Spleen (tissue), 11 donors: ENCODE measurements around the gene ARHGEF18. TPM values are rescaled to one million over a fixed set of nuclear protein-coding genes. Genes with fewer than 3 reads are reported as not detected.

Experiments
- DNase-seq: peaks from one replicate; pipeline ENCODE4 v3.0.0-alpha.2; 2020
- H3K27ac ChIP-seq, 8 donors: fragments of 200-600 bp; sonication (generic) in 7 of 8; 1 replicate in 4 of 8; 2 replicates in 4 of 8; pipeline versions ENCODE4 v1.5.0 to v1.8.0; 2016 to 2021; ENCODE audit warnings: inconsistent platforms in 4 of 8, mild to moderate bottlenecking in 4 of 8, moderate library complexity in 1 of 8
- H3K27me3 ChIP-seq, 7 donors: fragments of 200-600 bp; sonication (generic) in 6 of 7; replicated peaks in 1 of 7; 1 replicate in 4 of 7; 2 replicates in 3 of 7; pipeline versions ENCODE4 v1.5.0 to v1.8.0; 2016 to 2021; ENCODE audit warnings: inconsistent platforms in 3 of 7, mild to moderate bottlenecking in 1 of 7
- H3K36me3 ChIP-seq, 6 donors: fragments of 200-600 bp; sonication (generic) in 5 of 6; 1 replicate in 4 of 6; 2 replicates in 2 of 6; pipeline versions ENCODE4 v1.5.0 to v1.8.0; 2016 to 2021; ENCODE audit warnings: inconsistent platforms in 2 of 6
- H3K4me1 ChIP-seq, 6 donors: fragments of 200-600 bp; sonication (generic) in 5 of 6; 1 replicate in 3 of 6; 2 replicates in 3 of 6; pipeline versions ENCODE4 v1.5.0 to v1.8.0; 2016 to 2021; ENCODE audit warnings: inconsistent platforms in 3 of 6
- H3K4me3 ChIP-seq, 8 donors: fragments of 200-600 bp; sonication (generic) in 7 of 8; 1 replicate in 4 of 8; 2 replicates in 4 of 8; pipeline versions ENCODE4 v1.5.0 to v1.8.0; 2016 to 2021; ENCODE audit warnings: inconsistent platforms in 4 of 8, mild to moderate bottlenecking in 4 of 8, moderate library complexity in 2 of 8
- H3K9me3 ChIP-seq, 8 donors: fragments of 200-600 bp; sonication (generic) in 7 of 8; 1 replicate in 4 of 8; 2 replicates in 4 of 8; pipeline versions ENCODE4 v1.5.0 to v1.8.0; 2016 to 2021; ENCODE audit warnings: inconsistent platforms in 4 of 8
- POLR2A ChIP-seq, 3 donors: fragments of 450-650 bp; IDR thresholded peaks; one replicate each; pipeline ENCODE4 v1.5.1; 2017; ENCODE audit warnings: antibody characterized with exemption in 3 of 3, mild to moderate bottlenecking in 1 of 3
- POLR2AphosphoS5 ChIP-seq, 3 donors: sonication (generic); formaldehyde crosslinking; IDR thresholded peaks; one replicate each; pipeline ENCODE4 v1.5.1; 2017; ENCODE audit warnings: antibody characterized with exemption in 3 of 3
- WGBS, 5 donors: extraction: QIAGEN DNeasy Blood & Tissue Kit in 3 of 5; methylation state at CpG; one replicate each; pipeline versions ENCODE4 v1.1.5 to v1.1.7; 2013 to 2018; 5-methylcytosine and 5-hydroxymethylcytosine counted together
- intact Hi-C: fragments of 100-400 bp; cut with DNase I; formaldehyde crosslinking; loops from one replicate; pipeline ENCODE4 v1.15.0; 2023; ENCODE audit warnings: low total_unique reads
- polyA plus RNA-seq, 3 donors: library from polyadenylated mRNA; stranded (reverse); fragments of 200-250 nt; gene quantifications; one replicate each; pipeline ENCODE4 v1.2.1, GENCODE V29; 2013
- total RNA-seq, 7 donors: library from RNA; depleted of rRNA in 3 of 7; stranded (reverse); fragments of >200 nt in 3 of 7; fragmentation: NEBNext Ultra II Directional in 4 of 7; extraction: Animal tissue kit (Norgen Biotek cat#: 25700) in 4 of 7; gene quantifications; one replicate each; pipeline versions ENCODE4 v1.1.0 to v1.2.1, GENCODE V29; 2016 to 2021
- TF ChIP-seq, protein P1 (sequence below), 11 experiments: fragments of 200-600 bp in 7 of 11; fragments of 450-650 bp in 4 of 11; sonication (generic) in 4 of 11; IDR thresholded peaks in 8 of 11; conservative IDR thresholded peaks in 3 of 11; 1 replicate in 7 of 11; 2 replicates in 4 of 11; pipeline versions ENCODE4 v1.4.0 to v1.8.0; 2016 to 2021; ENCODE audit warnings: antibody characterized with exemption in 11 of 11, inconsistent platforms in 4 of 11, mild to moderate bottlenecking in 1 of 11
- donor health status: healthy with polysubstance abuse.
- donor health status: DM: no; HTN: no; CAD: no; lungs with moderate emphysema.
- donor health status: DM: no; HTN: no; CAD: no.
- donor health status: Bipolar disorder and iron deficiency.
- donor health status: healthy.
- donor health status: DM: no; HTN: no; CAD: no.
- donor health status: DM: yes; HTN: yes; CAD: no.

ARHGEF18 gene
- total and polyA plus RNA-seq, 10 donors: 24.3 to 79.8 (median 67.7) TPM

DNA sequence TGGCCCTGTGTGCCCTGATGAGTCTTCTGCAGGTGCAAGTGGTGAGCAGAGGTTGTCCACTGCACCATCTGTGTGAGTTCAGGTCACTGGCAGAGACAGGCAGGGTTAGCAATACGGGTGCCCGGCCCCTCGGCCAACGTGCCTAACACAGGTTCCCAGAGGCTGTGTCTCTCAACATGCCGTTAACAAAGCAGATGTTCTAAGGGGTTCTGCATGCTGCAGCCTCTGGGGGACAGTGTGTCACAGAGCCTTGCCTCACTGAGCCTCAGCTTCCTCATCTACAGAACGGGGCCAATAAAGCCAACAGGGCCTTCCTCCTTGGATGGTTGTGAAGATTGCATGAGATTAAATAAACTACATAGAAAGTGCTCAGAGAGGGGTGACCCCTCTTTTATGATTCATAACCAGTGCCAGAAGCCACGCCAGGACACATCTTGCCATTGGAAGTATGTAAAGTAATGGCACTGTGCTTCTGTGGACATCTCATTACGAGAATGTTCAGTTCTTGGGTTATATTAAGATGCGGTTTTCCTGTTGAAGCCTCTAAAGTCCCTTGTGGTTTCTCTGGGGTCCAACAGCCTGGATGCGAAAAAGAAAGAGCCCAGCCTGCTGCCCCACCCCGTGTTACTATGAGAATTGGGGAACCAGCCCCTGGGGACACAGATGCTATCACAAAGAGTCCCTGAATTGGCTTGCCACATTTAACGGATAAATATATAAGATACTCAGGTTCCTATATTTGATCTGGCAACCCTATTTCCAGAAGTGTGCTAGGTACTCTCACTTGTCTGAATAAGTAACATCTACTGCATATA lies 11.2 kb upstream of the ARHGEF18 start:
- WGBS, 5 donors: 22 to 54% (median 31%) methylated on average over 12 of the region's 12 CpGs
- intact Hi-C loops: loop anchor here (5.0 kb wide), 1 partner anchor 235 kb away; no protein-coding TSS in a partner anchor
- Histone ChIP-seq H3K4me3 (peak overlapping the region in 1 of 8 donors; percentile 34), H3K27ac (peak overlapping the region; percentile 67 to 95 (median 87)), H3K4me1 (peaks cover 38 to 98% (median 93%) of the 10 kb centered on the region in 6 donors), H3K27me3 (no peaks in the 10 kb centered on the region), H3K9me3 (no peaks in the 10 kb centered on the region), H3K36me3 (no peaks in the 10 kb centered on the region)
- DNase-seq: peak; percentile 87
- TF ChIP-seq POLR2AphosphoS5 (IDR thresholded peaks at IDR 0.05): peak; percentile 45 to 80 (median 76)
- TF ChIP-seq, protein P1, sequence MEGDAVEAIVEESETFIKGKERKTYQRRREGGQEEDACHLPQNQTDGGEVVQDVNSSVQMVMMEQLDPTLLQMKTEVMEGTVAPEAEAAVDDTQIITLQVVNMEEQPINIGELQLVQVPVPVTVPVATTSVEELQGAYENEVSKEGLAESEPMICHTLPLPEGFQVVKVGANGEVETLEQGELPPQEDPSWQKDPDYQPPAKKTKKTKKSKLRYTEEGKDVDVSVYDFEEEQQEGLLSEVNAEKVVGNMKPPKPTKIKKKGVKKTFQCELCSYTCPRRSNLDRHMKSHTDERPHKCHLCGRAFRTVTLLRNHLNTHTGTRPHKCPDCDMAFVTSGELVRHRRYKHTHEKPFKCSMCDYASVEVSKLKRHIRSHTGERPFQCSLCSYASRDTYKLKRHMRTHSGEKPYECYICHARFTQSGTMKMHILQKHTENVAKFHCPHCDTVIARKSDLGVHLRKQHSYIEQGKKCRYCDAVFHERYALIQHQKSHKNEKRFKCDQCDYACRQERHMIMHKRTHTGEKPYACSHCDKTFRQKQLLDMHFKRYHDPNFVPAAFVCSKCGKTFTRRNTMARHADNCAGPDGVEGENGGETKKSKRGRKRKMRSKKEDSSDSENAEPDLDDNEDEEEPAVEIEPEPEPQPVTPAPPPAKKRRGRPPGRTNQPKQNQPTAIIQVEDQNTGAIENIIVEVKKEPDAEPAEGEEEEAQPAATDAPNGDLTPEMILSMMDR (IDR thresholded peaks at IDR 0.05 in 8 of 11, conservative IDR thresholded peaks at IDR 0.05 in 3 of 11): peak in 5 of 11 experiments; percentile 4 to 50 (median 34)
- no peak for TF ChIP-seq POLR2A (IDR thresholded peaks at IDR 0.05)

DNA sequence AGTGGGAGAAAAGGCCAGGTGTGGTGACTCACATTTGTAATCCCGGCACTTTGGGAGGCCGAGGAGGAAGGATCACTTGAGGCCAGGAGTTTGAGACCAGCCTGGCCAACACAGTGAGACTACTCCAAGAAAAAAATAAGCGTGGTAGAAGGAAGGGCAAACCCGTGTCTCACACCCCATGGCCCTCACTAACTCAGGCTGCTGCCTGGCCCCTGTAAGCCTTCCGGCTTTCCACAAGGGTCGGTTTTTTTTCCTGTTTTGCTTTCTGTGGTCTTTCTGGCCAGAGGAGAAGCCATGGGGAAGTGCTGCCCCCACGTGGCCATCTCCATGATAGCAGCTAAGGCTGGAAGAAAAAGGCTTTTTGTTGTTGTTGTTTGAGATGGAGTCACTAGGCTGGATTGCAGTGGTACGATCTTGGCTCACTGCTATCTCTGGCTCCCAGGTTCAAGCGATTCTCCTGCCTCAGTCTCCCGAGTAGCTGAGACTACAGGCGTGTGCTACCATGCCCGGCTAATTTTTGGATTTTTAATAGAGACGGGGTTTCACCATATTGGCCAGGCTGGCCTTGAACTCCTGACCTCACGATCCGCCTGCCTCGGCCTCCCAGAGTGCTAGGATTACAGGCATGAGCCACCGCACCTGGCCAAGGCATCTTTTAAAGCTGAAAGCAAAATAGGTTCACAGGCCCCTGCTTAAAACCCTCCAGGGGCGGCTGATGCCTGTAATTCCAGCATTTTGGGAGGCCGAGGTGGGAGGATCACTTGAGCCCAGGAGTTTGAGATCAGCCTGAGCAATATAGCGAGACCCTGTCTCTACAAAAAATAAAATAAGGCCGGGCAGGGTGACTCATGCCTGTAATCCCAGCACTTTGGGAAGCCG lies 7.5 kb upstream of the ARHGEF18 start:
- Histone ChIP-seq H3K36me3 (no peaks in the 10 kb centered on the region), H3K4me1 (peaks cover 35 to 100% (median 92%) of the 10 kb centered on the region in 6 donors), H3K27ac (peak overlapping the region in 6 of 8 donors; percentile 44 to 95 (median 80)), H3K4me3 (no peak overlapping the region), H3K9me3 (no peaks in the 10 kb centered on the region), H3K27me3 (no peaks in the 10 kb centered on the region)
- peak in 2 of 3 donors; percentile 56 to 83 for TF ChIP-seq POLR2AphosphoS5 (IDR thresholded peaks at IDR 0.05)
- TF ChIP-seq, protein P1 (IDR thresholded peaks at IDR 0.05 in 8 of 11, conservative IDR thresholded peaks at IDR 0.05 in 3 of 11): peak; percentile 90 to 98 (median 97)
- TF ChIP-seq POLR2A (IDR thresholded peaks at IDR 0.05): no peak
- peak; percentile 95 for DNase-seq
- WGBS, 5 donors: 37 to 48% (median 42%) methylated on average over 19 to 22 of the region's 22 CpGs
- intact Hi-C loops: loop anchor here (5.0 kb wide), 1 partner anchor 194 kb away; no protein-coding TSS in a partner anchor

DNA sequence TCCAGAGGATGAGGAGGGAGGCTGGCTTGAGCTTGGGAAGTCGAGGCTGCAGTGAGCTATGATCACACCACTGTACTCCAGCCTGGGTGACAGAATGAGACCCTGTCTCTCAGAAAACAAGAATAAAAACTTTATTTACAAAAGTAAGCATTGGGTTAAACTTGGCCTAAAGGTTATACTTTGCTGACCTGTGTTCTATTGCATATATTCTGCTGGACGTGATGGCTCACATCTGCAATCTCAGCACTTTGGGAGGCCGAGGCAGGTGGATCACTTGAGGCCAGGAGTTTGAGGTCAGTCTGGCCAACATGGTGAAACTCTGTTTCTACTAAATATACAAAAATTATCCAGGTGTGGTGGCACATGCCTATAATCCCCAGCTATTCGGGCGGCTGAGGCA lies 6.6 kb upstream of the ARHGEF18 start:
- Histone ChIP-seq H3K27ac (peak overlapping the region in 1 of 8 donors; percentile 93), H3K4me1 (peaks cover 26 to 100% (median 92%) of the 10 kb centered on the region in 6 donors), H3K27me3 (no peaks in the 10 kb centered on the region), H3K36me3 (no peaks in the 10 kb centered on the region), H3K4me3 (no peak overlapping the region), H3K9me3 (no peaks in the 10 kb centered on the region)
- TF ChIP-seq, protein P1 (IDR thresholded peaks at IDR 0.05 in 8 of 11, conservative IDR thresholded peaks at IDR 0.05 in 3 of 11): no peak
- TF ChIP-seq POLR2A (IDR thresholded peaks at IDR 0.05) (no peak), POLR2AphosphoS5 (IDR thresholded peaks at IDR 0.05) (no peak)
- peak; percentile 29 for DNase-seq
- 89 to 96% (median 95%) methylated on average over 5 of the region's 5 CpGs for WGBS, 5 donors
- intact Hi-C loops: loop anchor here (5.0 kb wide), 1 partner anchor 195 kb away; no protein-coding TSS in a partner anchor
